ENCODE data around the gene OLFM2. TPM values are rescaled to one million over a fixed set of nuclear protein-coding genes. Genes with fewer than 3 reads are reported as not detected.

OLFM2 gene
- total RNA-seq, 1 experiment from 2014 or later: 3.4 TPM

DNA sequence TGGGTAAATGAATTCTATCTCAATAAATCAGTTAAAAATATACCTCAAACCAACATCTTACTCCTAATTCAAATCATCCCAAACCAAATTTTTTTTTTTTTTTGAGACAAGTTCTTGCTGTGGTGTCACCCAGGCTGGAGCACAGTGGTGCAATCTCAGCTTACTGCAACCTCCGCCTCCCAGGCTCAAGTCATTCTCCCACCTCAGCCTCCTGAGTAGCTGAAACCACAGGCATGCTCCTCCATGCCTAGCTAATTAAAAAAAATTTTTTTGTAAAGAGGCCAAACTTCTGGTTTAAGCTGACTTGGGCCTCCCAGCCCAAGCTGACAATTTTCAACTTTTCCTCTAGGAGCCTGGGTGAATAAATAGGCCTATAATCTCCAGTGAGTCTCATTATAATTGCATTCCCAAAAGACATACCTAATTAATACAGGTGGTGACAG lies 22.1 kb upstream of the OLFM2 start:
- intact Hi-C loops (cut with micrococcal nuclease; ENCODE audit: unreplicated experiment): no loop called here
- no peak for DNase-seq
- no peaks in the 10 kb centered on the region for H3K4me1 ChIP-seq (replicated peaks; ENCODE audit: insufficient read depth)
- no peaks in the 10 kb centered on the region for H4K20me1 ChIP-seq (ENCODE audit: insufficient read depth)
- no peaks in the 10 kb centered on the region for H3K79me2 ChIP-seq (ENCODE audit: low read depth)
- no peak overlapping the region for H3K27ac ChIP-seq
- H3F3A ChIP-seq (ENCODE audit: insufficient read depth, low read depth): no peaks in the 10 kb centered on the region
- H3K9me2 ChIP-seq (ENCODE audit: insufficient read depth): no peaks in the 10 kb centered on the region
- H3K27me3 ChIP-seq (ENCODE audit: insufficient read depth, low read depth): peaks cover 59% of the 10 kb centered on the region
- no peak overlapping the region for H3K4me3 ChIP-seq
- H3K36me3 ChIP-seq (ENCODE audit: low read depth): no peaks in the 10 kb centered on the region
- BruUV-seq (replicated peaks): no TSS peak
- H2AFZ ChIP-seq: no peak overlapping the region
- ChIA-PET POLR2A (ENCODE audit: unreplicated experiment) (no interaction called here), CTCF (no interaction called here)
- no peaks in the 10 kb centered on the region; the same call in 1 of the 2 replicates for H3K9me3 ChIP-seq (ENCODE audit: insufficient read depth, low read depth)
- H3K4me2 ChIP-seq: no peak overlapping the region
- TF ChIP-seq CTCF (conservative IDR thresholded peaks at IDR 0.05) (no peak), EZH2 (IDR thresholded peaks at IDR 0.05; ENCODE audit: low read depth) (no peak)

GRCh38 chr19:9956956-9957355 lies 20.6 kb upstream of the OLFM2 start:
- no peak for TF ChIP-seq EZH2 (IDR thresholded peaks at IDR 0.05; ENCODE audit: low read depth)
- TF ChIP-seq CTCF (conservative IDR thresholded peaks at IDR 0.05): no peak
- H3K4me1 ChIP-seq (replicated peaks; ENCODE audit: insufficient read depth): no peaks in the 10 kb centered on the region
- H3K4me3 ChIP-seq: no peak overlapping the region
- ChIA-PET CTCF (no interaction called here), POLR2A (ENCODE audit: unreplicated experiment) (no interaction called here)
- no peak overlapping the region for H3K27ac ChIP-seq
- H3K4me2 ChIP-seq: no peak overlapping the region
- H3K36me3 ChIP-seq (ENCODE audit: low read depth): no peaks in the 10 kb centered on the region
- H3K9me2 ChIP-seq (ENCODE audit: insufficient read depth): no peaks in the 10 kb centered on the region
- H3K27me3 ChIP-seq (ENCODE audit: insufficient read depth, low read depth): peaks cover 71% of the 10 kb centered on the region
- no peaks in the 10 kb centered on the region for H3F3A ChIP-seq (ENCODE audit: insufficient read depth, low read depth)
- BruUV-seq (replicated peaks): no TSS peak
- no peak for DNase-seq
- H4K20me1 ChIP-seq (ENCODE audit: insufficient read depth): no peaks in the 10 kb centered on the region
- no peak overlapping the region for H2AFZ ChIP-seq
- H3K9me3 ChIP-seq (ENCODE audit: insufficient read depth, low read depth): no peaks in the 10 kb centered on the region; the same call in 1 of the 2 replicates
- no peaks in the 10 kb centered on the region for H3K79me2 ChIP-seq (ENCODE audit: low read depth)
- intact Hi-C loops (cut with micrococcal nuclease; ENCODE audit: unreplicated experiment): no loop called here

DNA sequence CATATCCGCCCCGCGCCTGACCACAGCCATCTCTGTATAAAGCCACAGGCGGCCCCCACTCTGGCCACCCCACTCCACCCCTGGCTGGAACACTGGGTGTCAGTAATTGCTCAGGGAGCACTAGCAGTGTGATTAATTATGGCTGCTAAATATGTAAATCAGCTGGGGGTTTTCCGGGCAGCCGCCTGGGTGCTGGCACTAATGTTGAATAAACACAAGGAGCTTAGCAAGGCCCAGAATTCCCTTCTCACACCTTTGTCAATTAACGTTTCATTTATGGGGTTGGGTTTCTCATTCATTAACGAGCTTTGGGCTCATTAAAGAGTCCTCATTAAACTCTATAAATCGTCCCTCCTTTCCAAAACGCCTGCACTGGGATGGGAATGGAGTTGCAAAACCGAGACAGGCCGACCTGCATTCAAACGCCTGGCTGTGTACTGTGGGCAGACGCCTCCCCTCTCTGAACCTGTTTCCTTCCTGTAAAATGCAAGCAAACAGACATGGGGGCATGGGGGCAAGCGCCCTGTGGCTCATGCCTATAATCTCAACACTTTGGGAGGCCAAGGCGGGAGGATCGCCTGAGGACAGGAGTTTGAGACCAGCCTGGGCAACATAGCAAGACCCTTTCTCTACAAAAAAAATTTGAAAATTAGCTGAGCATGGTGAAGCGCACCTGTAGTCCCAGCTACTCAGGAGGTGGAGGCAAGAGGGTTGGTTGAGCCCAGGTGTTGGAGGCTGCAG lies 17.7 kb upstream of the OLFM2 start:
- no peaks in the 10 kb centered on the region; the same call in 1 of the 2 replicates for H3K9me3 ChIP-seq (ENCODE audit: insufficient read depth, low read depth)
- H3F3A ChIP-seq (ENCODE audit: insufficient read depth, low read depth): no peaks in the 10 kb centered on the region
- H3K36me3 ChIP-seq (ENCODE audit: low read depth): no peaks in the 10 kb centered on the region
- intact Hi-C loops (cut with micrococcal nuclease; ENCODE audit: unreplicated experiment): no loop called here
- no peak overlapping the region for H3K4me2 ChIP-seq
- DNase-seq: no peak
- no peaks in the 10 kb centered on the region for H3K9me2 ChIP-seq (ENCODE audit: insufficient read depth)
- ChIA-PET CTCF (no interaction called here), POLR2A (ENCODE audit: unreplicated experiment) (no interaction called here)
- H3K27ac ChIP-seq: no peak overlapping the region
- BruUV-seq (replicated peaks): no TSS peak
- no peak overlapping the region for H3K4me3 ChIP-seq
- H3K79me2 ChIP-seq (ENCODE audit: low read depth): no peaks in the 10 kb centered on the region
- TF ChIP-seq EZH2 (IDR thresholded peaks at IDR 0.05; ENCODE audit: low read depth) (no peak), CTCF (conservative IDR thresholded peaks at IDR 0.05) (no peak)
- no peaks in the 10 kb centered on the region for H3K4me1 ChIP-seq (replicated peaks; ENCODE audit: insufficient read depth)
- H2AFZ ChIP-seq: no peak overlapping the region
- peaks cover 67% of the 10 kb centered on the region for H3K27me3 ChIP-seq (ENCODE audit: insufficient read depth, low read depth)
- H4K20me1 ChIP-seq (ENCODE audit: insufficient read depth): no peaks in the 10 kb centered on the region
